Fibroblast of mammary gland (primary cell): Measurements from ENCODE around the gene DERA.
A peak's percentile ranks its signal among the peaks of the same experiment; 100 is the strongest.

Experiments used
- DNase-seq: peaks from one replicate; pipeline ENCODE4 v3.0.0-alpha.2; 2010; ENCODE audit warnings: low read depth
- H3K4me3 ChIP-seq: 2 replicates; pipeline ENCODE4 v1.5.1; 2011; ENCODE audit warnings: low read depth, mild to moderate bottlenecking, low read length, moderate library complexity; ENCODE audit not compliant: control insufficient read depth
- CTCF ChIP-seq: conservative IDR thresholded peaks from 2 replicates; pipeline ENCODE4 v1.5.1; 2011; ENCODE audit warnings: low read depth, low read length, inconsistent platforms; ENCODE audit not compliant: control insufficient read depth, insufficient read depth

Gene DERA

GRCh38 chr12:15928346-15928745 lies 17.2 kb downstream of the DERA start:
- H3K4me3 ChIP-seq, result no peak overlapping the region
- DNase-seq, result peak; percentile 87
- TF ChIP-seq CTCF, result no peak

GRCh38 chr12:15928870-15929571 lies 17.9 kb downstream of the DERA start:
- TF ChIP-seq CTCF, result no peak
- no peak overlapping the region for H3K4me3 ChIP-seq
- DNase-seq, result no peak

- DNase-seq, result peak; percentile 44
- H3K4me3 ChIP-seq, result no peak overlapping the region
- peak; percentile 14 for TF ChIP-seq CTCF
These were observed 20.5 kb downstream of the DERA start for GRCh38 chr12:15931590-15932053.

- DNase-seq, result no peak
- TF ChIP-seq CTCF, result no peak
- no peak overlapping the region for H3K4me3 ChIP-seq
These were observed 21.2 kb downstream of the DERA start for GRCh38 chr12:15932327-15932726.

GRCh38 chr12:15932971-15933370 lies 21.8 kb downstream of the DERA start:
- TF ChIP-seq CTCF, result no peak
- DNase-seq, result no peak
- H3K4me3 ChIP-seq, result no peak overlapping the region

GRCh38 chr12:15933751-15934150 lies 22.6 kb downstream of the DERA start:
- H3K4me3 ChIP-seq, result no peak overlapping the region
- TF ChIP-seq CTCF, result no peak
- DNase-seq, result no peak
